Umbilical cord (tissue), 2 donors: ENCODE measurements around the gene DCST1. TPM values are rescaled to one million over a fixed set of nuclear protein-coding genes. Genes with fewer than 3 reads are reported as not detected.

ENCODE experiments used
- DNase-seq: peaks from one replicate; pipeline ENCODE4 v3.0.0-alpha.2; 2015; ENCODE audit warnings: low spot score
- total RNA-seq: library from RNA; depleted of rRNA; stranded (reverse); fragments of >200 nt; gene quantifications from one replicate; pipeline ENCODE4 v1.2.3, GENCODE V29; 2014; ENCODE audit warnings: low replicate concordance; ENCODE audit not compliant: insufficient read depth

DCST1 gene
- total RNA-seq, 1 donor from 2014 or later, result not detected

DNA sequence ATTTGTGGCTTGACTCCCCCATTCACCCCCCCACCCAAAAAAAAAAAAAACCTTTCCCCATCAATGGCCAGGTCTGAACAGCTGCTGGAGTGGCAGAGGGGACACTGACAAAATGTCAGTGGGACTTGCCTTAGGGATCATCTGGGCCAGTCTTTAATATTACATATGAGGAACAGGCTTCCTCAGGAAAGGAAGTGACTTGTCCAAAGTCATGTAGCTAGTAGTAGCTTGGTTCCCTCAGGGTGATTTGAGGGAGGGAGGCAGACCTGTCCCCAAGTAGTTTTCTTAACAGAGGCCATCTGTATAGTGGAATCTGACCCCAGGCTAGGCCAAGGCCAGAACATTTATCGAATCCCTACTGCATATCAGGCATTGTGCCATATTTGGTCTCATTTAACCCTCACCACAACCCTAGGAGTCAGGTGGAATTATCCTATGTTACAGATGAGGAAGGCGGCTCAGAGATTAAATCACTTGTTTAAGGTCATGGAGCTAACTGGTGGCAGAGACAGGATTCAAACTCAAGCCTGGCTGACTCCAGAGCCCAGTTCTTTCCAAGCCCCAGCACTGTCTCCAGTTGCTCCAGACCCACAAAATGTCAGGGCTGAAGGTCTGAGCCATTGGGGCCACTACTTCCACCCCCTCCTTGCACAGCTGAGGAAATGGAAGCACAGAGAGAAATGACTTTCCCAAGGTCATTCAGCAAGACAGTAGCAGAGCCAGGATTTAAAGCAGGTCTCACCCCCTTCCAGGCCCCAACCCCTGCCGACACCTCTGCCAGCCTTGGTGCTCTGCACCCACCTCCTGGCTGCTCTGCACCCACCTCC lies 20.6 kb upstream of the DCST1 start:
- DNase-seq, result no peak

DNA sequence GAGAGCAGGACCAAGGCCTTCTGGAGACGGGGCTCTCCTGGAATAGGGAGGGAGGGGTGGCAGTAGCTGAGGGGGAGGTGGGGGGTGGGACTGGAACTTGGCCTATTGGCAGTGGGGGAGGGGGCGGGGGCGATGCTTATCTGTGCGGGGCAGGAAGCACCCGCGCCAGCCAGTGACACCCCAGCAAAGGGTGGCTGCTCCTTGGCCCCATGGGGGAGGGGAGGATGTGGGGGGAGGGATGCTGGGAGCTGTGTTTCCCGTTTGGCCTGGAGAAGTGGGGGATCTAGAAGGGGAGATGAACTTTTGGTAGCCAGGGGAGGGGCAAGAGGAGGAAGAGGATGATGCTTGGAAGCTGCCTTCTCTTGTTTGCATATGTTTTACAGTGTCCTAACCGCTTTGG lies 20.0 kb upstream of the DCST1 start:
- no peak for DNase-seq

DNA sequence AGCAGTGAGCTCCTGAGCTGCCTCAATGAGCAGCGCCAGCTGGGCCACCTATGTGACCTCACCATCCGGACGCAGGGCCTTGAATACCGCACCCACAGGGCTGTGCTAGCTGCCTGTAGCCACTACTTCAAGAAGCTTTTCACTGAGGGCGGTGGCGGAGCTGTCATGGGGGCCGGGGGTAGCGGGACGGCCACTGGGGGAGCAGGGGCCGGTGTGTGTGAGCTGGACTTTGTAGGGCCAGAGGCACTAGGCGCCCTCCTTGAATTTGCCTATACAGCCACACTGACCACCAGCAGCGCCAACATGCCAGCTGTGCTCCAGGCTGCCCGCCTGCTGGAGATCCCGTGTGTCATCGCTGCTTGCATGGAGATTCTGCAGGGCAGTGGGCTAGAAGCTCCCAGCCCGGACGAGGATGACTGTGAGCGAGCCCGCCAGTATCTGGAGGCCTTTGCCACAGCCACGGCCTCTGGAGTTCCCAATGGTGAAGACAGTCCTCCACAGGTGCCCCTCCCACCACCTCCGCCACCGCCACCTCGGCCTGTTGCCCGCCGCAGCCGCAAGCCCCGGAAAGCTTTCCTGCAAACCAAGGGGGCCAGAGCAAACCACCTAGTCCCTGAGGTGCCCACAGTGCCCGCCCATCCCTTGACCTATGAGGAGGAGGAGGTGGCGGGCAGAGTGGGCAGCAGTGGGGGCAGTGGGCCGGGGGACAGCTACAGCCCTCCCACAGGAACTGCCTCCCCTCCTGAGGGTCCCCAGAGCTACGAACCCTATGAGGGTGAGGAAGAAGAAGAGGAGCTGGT lies 18.7 kb upstream of the DCST1 start:
- DNase-seq, result no peak

DNA sequence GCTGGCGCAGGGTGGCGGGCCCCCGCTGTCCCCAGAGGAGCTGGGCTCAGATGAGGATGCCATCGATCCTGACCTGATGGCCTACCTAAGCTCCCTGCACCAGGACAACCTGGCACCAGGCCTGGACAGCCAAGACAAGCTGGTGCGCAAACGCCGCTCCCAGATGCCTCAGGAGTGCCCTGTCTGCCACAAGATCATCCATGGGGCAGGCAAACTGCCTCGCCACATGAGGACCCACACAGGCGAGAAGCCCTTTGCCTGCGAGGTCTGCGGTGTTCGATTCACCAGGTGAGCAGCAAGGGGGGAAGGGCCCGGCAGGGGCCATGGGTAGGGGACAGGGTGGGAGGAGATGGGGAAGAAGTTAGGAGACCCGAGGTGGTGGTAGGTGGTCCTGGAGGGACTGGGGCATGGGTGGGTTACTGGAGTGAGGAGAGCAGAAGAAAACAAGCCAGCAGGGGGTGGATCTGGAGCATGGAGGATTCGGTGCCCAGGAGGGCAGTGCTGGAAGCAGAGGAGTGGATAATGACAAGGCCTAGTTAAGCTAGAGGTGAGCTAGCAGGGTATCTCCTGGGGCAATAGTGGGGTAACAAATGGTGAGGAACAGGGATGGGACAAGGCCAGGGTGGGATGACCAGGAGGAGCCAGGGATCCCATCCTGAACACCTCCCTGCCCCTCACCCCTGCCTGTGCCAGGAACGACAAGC lies 17.9 kb upstream of the DCST1 start:
- no peak for DNase-seq

DNA sequence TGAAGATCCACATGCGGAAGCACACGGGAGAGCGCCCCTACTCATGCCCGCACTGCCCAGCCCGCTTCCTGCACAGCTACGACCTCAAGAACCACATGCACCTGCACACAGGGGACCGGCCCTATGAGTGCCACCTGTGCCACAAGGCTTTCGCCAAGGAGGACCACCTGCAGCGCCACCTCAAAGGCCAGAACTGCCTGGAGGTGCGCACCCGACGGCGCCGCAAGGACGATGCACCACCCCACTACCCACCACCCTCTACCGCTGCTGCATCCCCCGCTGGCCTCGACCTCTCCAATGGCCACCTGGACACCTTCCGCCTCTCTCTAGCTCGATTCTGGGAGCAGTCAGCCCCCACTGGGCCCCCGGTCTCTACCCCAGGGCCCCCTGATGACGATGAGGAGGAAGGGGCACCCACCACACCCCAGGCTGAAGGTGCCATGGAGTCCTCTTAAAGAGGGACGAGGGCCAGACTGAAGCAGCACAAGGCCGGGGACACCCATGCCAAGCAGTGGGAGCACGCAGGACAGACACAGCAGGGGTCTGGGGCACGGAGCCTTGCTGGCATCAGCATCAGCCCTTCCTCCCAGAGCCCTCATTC lies 17.3 kb upstream of the DCST1 start:
- DNase-seq, result no peak

DNA sequence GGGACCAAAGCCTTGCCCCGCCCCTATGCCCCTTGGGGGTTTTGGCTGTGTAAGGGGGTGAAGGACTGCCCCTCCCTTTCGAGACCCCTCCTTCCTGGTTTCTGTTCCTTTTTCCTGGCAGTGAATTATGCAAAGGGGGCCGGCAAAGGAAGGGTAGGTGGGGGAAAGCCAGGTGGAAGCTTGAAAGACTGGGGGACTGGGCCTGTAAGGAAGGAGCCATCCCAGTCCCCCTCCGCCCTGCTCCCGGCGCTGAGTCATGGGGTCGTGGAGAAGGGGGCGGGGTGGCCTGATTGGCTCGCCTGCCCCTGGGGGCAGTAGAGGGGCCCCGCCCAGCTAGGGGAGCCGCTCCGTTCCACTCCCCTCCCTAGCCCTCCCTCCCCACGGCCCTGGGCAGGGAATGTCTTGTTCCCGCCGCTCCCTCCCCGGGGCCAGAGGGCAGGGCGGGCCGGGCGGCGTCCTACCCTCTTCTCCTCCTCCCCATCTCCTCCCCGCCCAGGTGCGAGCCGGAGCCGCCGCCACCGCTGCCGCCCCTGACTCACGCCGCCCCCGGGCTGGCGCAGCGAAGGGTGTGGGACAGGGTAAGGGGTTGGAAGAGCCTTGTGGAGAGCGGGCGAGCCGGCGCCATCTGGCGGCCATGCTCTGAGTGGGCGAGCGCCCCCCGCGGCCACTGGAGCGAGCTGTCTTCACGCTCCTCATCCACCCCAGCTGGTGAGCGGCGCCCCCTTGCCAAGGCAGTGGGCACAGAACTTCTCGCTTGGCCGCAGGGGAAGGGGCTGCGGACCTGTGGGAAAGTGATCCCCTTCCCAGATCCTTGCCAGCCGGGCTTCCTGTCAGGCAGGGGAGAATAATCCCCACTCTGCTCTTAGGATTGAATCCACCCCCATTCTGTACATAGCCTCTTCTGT lies 16.3 kb upstream of the DCST1 start:
- peak; percentile 93 for DNase-seq

DNA sequence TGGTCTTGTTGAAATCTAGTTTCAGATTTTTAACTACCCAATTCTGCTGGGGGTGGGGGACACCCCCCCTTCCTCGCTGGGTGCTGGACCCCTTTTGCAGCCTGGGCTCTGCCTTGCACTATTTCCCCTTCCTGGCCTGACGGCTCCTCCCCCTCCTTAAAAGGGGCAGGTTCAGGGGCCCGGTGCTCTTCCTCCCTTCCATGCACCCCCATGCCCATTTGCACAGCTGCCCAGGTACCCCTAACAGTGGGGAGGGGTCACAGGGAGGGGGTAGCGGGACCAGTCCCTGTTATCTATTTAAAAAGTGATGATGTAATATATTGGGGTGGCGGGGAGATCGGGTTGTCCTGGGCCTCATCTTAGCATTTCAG lies 15.7 kb upstream of the DCST1 start:
- no peak for DNase-seq

DNA sequence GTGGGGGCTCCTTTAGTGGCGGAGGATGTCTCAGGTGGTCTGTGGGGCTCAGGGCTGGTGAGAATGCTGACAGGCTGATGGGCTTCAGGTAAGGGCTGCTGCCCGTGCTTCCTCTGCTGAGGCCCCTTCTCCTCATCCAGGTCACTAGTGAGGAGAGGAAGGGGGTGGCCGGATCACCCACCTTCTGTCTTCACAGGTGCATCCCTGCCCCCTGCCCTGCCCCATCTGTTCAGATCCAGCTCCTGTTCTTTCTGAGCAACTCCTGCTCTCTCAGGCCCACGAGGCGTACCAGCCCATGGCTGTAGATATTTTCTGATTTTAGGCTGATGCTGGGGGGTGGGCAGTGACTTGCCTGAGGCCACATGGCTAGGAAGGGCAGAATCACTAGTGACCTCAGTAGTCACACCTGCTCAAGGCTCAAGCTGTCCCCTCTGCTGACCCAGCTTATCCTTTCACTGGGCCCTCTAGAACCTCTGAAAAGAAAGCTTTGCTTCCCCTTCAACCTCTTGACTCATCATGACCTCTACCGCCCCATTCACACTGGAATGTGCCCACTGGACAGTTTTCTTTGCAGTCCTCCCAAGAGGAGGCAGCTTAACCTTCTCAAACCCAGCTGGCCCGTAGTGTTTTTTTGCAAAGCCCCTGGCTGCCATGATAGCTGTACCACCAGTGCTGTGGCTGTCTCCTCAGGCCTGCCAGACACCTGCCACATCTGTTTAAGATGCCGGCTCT lies 14.8 kb upstream of the DCST1 start:
- no peak for DNase-seq

DNA sequence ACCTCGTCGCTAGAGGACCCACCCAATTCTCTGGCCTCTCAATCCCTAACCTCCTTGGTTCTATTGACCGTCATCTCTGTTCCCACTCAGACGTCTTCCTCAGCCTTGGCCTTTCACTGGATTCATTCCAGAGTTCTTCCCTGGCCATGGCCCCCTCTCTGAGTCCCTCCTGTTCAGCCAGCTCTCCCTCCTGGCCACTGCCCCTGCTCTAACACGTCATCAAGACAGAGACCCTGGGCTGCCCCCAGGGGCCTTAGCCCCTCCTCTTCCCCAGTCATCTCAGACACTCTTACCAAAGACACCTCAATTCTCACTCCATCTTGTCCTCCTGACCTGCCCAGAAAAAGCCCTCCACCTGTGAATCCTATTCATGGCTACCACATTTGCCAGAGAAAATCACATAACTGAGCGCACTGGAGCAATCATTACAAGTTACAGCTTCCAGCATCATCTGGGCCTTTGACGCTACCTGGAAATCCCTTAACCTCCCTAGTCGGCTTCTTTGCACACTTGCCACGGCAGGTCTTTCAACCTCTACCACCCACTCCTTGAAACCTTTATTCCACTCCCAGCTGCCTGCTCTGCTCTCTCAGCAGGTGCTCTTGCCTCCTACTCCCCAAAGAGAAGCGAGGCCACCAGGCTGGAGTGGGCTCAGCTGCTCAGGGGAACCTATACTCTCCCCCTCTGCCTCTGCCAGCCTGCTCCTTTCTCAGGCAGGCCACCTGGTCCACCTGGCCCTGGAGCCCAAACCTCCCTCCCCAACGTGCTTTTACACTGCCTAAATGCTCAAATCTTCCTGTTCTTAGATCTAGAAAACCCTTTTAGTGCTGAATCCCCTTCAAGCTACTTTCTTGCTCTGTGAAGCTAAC lies 14.0 kb upstream of the DCST1 start:
- DNase-seq, result no peak

DNA sequence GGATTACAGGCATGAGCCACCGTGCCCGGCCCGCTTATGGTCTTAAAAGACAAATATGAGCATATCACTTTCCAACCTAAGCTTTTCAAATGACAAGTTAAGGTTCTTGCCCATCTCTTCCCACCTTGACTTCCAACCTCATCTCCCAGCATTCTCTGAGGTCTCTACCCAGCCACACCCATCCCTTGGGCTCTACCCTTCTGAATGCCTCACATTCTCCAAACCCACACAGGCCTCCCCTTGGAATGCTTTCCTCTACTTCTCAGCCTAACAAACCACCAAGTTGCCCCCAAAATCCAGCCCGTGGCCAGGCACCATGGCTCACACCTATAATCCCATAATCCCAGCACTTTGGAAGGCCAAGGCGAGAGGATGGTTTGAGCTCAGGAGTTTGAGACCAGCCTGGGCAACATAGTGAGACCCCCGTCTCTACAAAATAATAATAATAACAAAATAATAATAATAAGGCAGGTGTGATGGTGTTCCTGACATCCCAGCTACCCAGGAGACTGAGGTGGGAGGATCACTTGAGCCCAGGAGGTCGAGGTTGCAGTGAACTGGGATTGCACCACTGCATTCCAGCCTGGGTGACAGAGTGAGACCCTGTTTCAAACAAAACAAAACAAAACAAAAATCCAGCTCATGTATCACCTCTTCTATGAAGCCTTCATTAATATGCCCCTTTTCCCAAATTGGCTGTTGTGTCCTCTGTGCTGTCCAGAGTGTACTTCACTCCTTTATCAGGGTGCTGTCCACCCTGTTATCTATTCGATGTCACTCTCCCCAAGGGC lies 11.3 kb upstream of the DCST1 start:
- no peak for DNase-seq

DNA sequence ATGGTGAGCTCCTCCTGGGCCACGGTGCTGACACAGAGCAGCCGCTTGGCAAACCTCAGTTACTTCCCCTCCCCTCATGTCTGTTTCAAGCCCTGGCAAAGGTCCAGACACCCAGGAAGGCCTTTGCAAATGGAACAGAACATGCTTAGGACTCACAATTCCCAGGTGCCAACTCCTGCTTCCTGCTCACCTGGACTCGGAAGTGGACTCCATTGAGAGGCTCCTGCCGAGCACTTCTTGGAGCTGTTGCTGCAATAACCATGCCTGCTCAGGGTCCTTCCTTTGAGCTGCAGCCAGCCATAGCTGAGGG lies 10.7 kb upstream of the DCST1 start:
- no peak for DNase-seq

DNA sequence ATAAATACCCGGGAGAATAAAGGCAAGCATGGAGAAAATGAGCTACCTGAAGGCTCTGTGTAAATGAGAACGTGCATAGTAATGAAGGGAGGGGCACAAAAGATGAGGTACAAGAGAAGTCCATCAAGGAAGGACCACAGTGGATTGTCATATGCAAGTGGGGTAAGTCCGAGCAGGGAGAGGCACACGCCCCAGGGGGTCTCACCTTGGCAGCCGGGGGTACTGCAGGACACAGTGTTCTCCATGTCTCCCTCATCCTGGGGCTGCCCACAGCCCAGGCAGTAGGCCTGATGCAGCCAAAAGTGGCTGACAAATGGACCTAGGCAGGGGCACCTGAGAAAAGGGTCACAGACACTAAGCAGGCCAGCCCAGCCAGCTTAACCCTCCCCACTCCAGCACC lies 10.0 kb upstream of the DCST1 start:
- DNase-seq, result no peak

DNA sequence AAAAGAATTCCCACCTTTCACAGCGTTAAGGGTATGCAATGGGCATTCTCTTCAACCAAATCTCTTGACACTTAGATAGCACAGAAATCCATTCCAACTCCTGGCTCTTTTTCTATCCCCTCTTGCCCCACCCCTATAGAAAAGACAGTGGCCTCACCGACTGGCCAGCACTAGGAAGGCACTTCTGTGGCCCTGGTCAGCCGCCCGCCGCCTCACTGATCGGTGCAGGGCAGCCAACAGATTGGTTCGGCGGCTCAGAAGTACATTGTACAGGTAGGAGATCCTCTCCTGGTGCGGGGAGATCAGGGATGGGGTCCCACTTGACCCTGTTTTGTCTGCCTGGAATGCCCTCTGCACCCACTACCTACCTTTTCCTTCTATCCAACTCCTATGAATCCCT lies 9.3 kb upstream of the DCST1 start:
- DNase-seq, result no peak

DNA sequence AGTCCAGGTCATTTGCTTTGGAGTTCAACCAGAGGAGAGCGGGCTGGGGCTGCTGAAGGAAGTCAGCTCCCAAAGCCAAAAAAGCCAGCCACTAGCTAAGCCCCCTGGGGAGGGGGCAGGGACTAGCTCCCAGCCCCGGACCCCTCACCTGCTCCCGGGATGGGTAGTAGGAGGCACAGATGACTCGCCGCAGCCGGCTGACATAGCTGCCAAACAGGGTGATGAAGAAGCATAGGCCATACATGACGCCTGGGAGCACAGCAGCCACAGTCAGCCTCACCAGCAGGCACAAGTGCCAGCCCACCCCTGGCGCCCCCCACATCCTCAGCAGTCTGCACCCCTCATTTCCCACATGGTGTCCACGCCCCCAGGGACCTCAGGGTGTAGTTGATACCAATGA lies 7.5 kb upstream of the DCST1 start:
- DNase-seq, result no peak

DNA sequence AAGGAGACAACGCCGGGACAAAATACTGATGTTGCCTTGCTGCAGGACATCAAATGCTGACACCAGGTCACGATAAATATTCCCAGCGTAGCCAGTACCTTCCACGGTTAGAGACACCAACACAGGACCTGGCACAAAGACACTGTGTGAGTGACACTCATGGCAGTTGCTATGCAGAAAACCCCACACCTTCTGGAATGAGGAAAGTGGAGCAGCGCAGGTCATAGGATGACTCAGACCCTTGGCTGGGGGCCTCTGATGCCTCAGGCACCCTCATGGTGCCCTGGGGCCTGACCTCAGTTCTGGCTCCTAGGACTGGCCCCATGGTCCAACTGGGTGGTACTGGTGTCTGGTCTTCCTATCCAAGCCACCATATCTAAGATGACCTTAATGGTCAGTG lies 7.0 kb upstream of the DCST1 start:
- DNase-seq, result no peak

DNA sequence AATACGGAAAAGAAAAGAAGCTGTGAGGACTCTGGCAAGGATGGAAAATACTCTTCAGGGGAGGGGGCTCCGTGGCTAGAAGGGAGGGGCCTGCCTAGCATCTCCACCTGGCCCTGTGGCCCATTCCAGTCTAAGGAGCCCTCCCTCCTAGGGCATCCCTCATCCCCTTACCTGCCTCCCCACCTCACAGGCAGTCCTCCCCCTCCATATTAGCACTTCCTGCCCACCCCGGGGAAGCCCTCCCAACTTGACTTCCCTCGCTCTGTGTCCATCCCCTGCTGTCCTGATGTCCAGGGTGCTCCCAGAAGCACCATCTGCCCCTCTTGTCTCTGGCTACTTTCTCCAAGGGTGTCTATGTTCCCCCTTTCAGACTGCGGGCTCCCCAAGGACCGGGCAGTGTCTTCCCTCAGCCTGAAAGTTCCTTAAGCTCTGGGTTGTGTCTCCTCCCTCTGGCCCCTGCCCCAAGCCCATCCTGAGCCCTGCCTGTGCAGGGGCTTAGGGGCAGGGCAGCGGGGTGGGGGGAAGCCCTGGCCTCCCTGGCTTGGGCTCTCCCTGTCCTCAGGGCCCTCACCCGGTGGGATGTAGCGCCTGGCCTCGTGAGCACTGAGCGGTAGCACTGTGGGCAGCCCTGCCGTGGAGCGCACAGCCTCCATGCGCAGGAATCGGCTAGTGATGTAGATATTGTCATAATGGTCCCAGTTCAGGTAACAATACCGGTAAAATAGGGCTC lies 3.9 kb upstream of the DCST1 start:
- no peak for DNase-seq

DNA sequence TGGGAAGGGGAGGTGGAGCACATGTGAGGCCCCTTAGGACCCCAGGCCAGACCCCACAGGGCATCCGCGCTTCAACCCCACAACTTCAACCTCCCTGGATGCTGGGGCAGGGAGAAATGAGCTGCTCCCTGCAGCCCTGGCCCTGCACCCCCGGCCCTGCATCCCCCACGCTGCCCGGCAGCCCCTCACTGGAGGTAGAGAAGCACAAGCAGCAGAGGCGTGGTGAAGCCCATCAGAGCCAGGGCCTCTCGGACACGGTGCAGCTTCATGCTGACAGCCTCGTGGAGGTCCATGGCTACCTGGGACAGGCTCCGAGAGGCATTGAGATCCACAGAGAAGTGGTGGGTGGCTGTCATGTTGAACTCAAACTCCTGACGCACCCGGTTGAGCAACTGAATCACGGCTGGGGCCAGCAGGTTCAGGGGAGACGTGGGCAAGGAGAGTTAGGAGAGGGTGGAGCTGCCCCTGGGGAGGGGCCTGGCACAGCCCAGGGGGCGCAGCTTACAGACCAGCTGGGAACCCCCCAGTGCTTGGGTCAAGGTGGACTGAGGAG lies 3.3 kb upstream of the DCST1 start:
- DNase-seq, result no peak

DNA sequence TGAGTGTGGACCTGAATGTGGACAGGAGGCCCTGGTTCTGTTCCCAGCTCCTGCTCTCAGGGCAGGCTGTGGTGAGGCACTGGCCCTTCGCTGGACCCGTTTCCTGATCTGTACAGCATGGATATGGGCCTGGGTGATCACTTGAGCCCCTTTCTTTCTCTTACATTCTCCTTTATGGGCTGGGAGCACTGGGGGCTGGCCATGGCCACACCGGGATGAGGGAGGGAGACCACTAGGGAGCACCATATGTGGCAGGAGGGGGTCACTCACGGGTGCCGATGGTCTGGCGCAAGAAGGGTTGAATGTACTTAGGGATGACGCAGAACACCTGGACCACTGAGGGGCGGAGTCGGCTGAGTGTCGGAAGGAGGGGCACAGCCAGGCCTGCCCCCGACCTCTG lies 2.7 kb upstream of the DCST1 start:
- no peak for DNase-seq
